Kidney (tissue), 14 donors: ENCODE results near the gene MFAP4. TPM values are rescaled to one million over a fixed set of nuclear protein-coding genes. Genes with fewer than 3 reads are reported as not detected.

Experiments
- DNase-seq, 5 donors: peaks; one replicate each; pipeline ENCODE4 v3.0.0-alpha.2; 2013 to 2020
- FAIRE-seq: peaks from 2 replicates; lab custom pipeline; 2012; peaks lifted over from hg19 to GRCh38; lab: Jason Lieb, UNC
- H3K27ac ChIP-seq, 2 donors: one replicate each; pipeline ENCODE4 v1.7.0; 2013; ENCODE audit warnings: low read depth in 2 of 2, low read length in 2 of 2, inconsistent platforms in 1 of 2
- H3K27me3 ChIP-seq: one replicate; pipeline ENCODE4 v1.7.1; 2013; ENCODE audit warnings: low read length, inconsistent platforms; ENCODE audit not compliant: control insufficient read depth, insufficient read depth
- H3K36me3 ChIP-seq, 3 donors: one replicate each; pipeline versions ENCODE4 v1.7.0 to v1.7.1; 2013; ENCODE audit warnings: low read length in 3 of 3, control low read depth in 1 of 3, inconsistent platforms in 1 of 3; ENCODE audit not compliant: insufficient read depth in 3 of 3, control insufficient read depth in 2 of 3
- H3K4me1 ChIP-seq, 3 donors: one replicate each; pipeline versions ENCODE4 v1.7.0 to v1.7.1; 2013; ENCODE audit warnings: low read length in 3 of 3, inconsistent platforms in 1 of 3, low read depth in 1 of 3; ENCODE audit not compliant: control insufficient read depth in 2 of 3, insufficient read depth in 2 of 3
- H3K4me3 ChIP-seq, 3 donors: one replicate each; pipeline versions ENCODE4 v1.7.0 to v1.8.1; 2013; ENCODE audit warnings: low read length in 3 of 3, control low read depth in 1 of 3, inconsistent platforms in 1 of 3
- H3K9ac ChIP-seq, 3 donors: one replicate each; pipeline versions ENCODE4 v1.7.0 to v1.7.1; 2013; ENCODE audit warnings: low read length in 3 of 3, control low read depth in 1 of 3, inconsistent platforms in 1 of 3
- H3K9me3 ChIP-seq, 3 donors: one replicate each; pipeline versions ENCODE4 v1.7.0 to v1.7.1; 2013; ENCODE audit warnings: low read length in 3 of 3, control low read depth in 1 of 3, inconsistent platforms in 1 of 3; ENCODE audit not compliant: control insufficient read depth in 2 of 3, insufficient read depth in 1 of 3
- intact Hi-C: fragments of 100-400 bp; cut with DNase I; formaldehyde crosslinking; loops from one replicate; pipeline ENCODE4 v1.11.1; 2022
- polyA plus RNA-seq: library from polyadenylated mRNA; stranded (reverse); fragments of 350-450 nt; fragmentation: Illumina TruSeq; extraction: RNeasy Lipid Tissue Mini Kit (QIAGEN cat#74804); gene quantifications from one replicate; pipeline ENCODE4 v1.2.3, GENCODE V29; 2014; ENCODE audit warnings: low read depth, low replicate concordance; ENCODE audit not compliant: insufficient read depth
- total RNA-seq: library from RNA; stranded (reverse); fragmentation: NEBNext Ultra II Directional; extraction: Animal tissue kit (Norgen Biotek cat#: 25700); gene quantifications from one replicate; pipeline ENCODE4 v1.2.1, GENCODE V29; 2021
- TF ChIP-seq, protein P1 (sequence below): IDR thresholded peaks from 3 replicates; pipeline ENCODE4 v1.5.1; 2012; ENCODE audit warnings: mild to moderate bottlenecking, moderate library complexity, borderline replicate concordance; ENCODE audit not compliant: insufficient read depth; ENCODE audit errors: extremely low read depth
- donor health status: control.
- donor health status: control.
- donor health status: control.
- donor health status: control.
- donor health status: control.
- donor health status: DM: yes; HTN: yes; CAD: no.
- donor health status: Normal renal cell carcinoma (clear cell type).

The MFAP4 gene
- total and polyA plus RNA-seq, 2 donors from 2014 or later: 27.6 to 51.1 TPM

DNA sequence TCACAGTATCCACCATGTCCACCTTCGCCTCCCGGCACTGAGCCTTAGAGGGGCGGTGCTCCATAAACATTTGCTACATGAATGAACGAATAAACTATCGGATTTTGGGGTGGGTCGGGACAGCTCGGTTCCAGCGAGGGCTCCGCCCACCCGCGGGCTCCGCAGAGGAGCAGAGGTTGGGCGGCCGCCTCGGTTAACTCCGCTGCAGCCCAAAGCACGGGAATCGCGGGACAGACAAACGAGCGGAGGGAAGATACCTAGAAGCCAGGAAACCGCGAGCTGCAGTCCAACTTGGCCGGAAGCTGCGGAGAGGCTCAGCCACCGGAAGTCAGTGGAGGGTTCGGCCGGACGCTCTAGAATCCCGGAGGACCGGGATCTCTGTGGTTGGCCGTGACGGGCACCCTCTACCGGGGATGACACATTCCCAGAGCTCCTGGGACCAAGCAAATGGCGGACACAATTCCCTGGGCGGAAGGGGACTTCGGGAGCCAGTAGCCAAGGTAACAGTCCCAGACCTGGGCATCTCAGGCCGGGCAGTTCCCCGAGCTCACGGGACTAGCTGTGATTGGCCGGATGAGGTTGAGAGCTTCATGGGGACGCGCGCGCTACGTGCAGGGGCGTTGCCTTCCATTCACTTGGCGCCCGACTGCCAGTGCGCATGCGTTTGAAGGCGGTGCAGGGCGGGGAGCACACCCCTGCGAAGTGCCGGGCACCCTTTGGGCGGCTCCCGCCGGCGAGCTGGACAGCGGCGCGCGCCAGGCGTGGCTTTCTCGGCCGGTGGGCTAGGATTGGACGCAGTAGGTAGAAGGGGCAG lies 9.2 kb downstream of the MFAP4 start:
- peaks cover 0 to 10% (median 0%) of the 10 kb centered on the region in 3 donors for H3K4me1 ChIP-seq
- H3K27me3 ChIP-seq: no peaks in the 10 kb centered on the region
- H3K36me3 ChIP-seq: peaks cover 10 to 21% (median 14%) of the 10 kb centered on the region in 3 donors
- H3K9ac ChIP-seq: peak overlapping the region; percentile 63 to 87 (median 71)
- peak overlapping the region; percentile 70 to 89 (median 77) for H3K4me3 ChIP-seq
- FAIRE-seq (peak; percentile 89), DNase-seq (peak; percentile 99 to 100 (median 99))
- peak overlapping the region; percentile 95 to 96 for H3K27ac ChIP-seq
- H3K9me3 ChIP-seq: no peaks in the 10 kb centered on the region
- TF ChIP-seq, protein P1, sequence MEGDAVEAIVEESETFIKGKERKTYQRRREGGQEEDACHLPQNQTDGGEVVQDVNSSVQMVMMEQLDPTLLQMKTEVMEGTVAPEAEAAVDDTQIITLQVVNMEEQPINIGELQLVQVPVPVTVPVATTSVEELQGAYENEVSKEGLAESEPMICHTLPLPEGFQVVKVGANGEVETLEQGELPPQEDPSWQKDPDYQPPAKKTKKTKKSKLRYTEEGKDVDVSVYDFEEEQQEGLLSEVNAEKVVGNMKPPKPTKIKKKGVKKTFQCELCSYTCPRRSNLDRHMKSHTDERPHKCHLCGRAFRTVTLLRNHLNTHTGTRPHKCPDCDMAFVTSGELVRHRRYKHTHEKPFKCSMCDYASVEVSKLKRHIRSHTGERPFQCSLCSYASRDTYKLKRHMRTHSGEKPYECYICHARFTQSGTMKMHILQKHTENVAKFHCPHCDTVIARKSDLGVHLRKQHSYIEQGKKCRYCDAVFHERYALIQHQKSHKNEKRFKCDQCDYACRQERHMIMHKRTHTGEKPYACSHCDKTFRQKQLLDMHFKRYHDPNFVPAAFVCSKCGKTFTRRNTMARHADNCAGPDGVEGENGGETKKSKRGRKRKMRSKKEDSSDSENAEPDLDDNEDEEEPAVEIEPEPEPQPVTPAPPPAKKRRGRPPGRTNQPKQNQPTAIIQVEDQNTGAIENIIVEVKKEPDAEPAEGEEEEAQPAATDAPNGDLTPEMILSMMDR: peak; percentile 10
- intact Hi-C loops: no loop called here

DNA sequence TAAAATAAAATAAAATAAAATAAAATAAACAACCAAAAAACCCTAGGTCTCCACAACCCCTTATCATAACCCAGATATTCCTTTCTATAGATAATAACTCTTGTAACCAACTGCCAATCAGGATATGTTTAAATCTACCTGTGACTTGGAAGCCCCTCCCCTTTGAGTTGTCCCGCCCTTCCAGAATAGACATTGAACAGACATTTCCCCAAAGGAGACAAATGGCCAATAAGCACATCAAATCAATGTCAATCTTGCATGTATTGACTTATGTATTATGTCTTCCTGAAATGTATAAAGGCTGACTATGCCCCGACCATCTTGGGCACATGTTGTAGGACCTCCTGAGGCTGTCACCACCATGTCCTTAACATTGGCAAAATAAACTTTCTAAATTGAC lies 10.2 kb downstream of the MFAP4 start:
- peaks cover 0 to 10% (median 0%) of the 10 kb centered on the region in 3 donors for H3K4me1 ChIP-seq
- peak overlapping the region; percentile 95 to 96 for H3K27ac ChIP-seq
- no peak for FAIRE-seq
- DNase-seq: peak in 2 of 5 donors; percentile 8 to 9
- intact Hi-C loops: no loop called here
- H3K36me3 ChIP-seq: peaks cover 10 to 21% (median 13%) of the 10 kb centered on the region in 3 donors
- H3K27me3 ChIP-seq: no peaks in the 10 kb centered on the region
- TF ChIP-seq, protein P1: no peak
- peak overlapping the region; percentile 44 to 87 (median 71) for H3K9ac ChIP-seq
- H3K4me3 ChIP-seq: peak overlapping the region; percentile 70 to 89 (median 77)
- H3K9me3 ChIP-seq: no peaks in the 10 kb centered on the region

DNA sequence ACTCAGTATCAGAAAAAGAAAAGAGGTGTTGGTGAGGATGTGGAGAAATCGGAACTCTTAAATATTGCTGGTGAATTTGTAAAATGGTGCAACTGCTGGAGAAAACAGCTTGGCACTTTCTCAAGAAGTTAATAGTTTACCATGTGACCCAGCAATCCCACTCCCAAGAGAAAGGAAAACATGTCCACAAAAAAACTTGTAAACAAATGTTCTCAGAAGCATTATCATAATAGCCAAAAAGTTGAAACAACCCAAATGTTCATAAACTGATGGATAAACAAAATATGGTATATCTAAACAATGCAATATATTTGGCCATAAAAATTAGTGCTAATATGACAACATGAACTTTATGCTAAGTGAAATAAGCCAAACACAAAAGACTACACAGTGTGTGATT lies 11.3 kb downstream of the MFAP4 start:
- peaks cover 0 to 13% (median 0%) of the 10 kb centered on the region in 3 donors for H3K4me1 ChIP-seq
- no peak overlapping the region for H3K9ac ChIP-seq
- H3K27ac ChIP-seq: no peak overlapping the region
- H3K9me3 ChIP-seq: no peaks in the 10 kb centered on the region
- H3K4me3 ChIP-seq: no peak overlapping the region
- peak in 1 of 5 donors; percentile 62 for DNase-seq
- no peaks in the 10 kb centered on the region for H3K27me3 ChIP-seq
- TF ChIP-seq, protein P1: no peak
- peaks cover 8 to 15% (median 10%) of the 10 kb centered on the region in 3 donors for H3K36me3 ChIP-seq
- no peak for FAIRE-seq
- intact Hi-C loops: no loop called here
